ENCODE measurements around the gene ACSM2A.

DNA sequence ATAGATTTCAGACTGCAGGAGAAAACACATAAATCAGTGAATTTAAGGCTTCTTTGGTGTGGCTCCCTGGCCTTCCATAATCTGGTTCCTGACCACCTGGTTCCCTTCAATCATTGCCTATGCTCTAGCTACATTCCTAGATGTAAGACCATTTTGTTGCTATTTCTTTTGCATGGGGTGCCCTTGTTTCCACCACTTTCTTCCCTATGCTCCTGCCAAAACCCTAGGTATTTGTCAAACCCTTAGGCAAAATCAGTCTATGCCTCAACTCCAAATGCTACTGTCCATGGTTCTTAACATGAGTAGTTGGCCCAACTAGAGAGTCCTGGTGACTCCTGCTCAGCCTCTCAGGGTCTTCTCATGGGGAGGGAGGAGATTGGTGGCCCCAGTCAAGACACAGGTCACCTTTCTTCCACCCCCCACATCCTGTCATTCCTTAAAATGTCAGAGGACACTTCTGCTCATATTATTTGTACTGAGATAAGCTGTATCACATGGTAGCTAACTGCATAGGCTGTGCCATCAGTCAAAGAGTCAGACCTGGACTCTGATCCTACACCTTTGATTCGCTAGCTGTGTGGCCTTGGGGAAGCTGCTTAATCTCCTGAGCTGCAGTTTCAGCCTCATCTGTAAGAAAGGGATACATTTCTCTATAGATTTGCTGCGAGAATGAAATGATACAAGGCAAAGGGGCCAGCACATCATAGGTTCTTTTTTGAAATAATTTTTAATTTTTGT lies 27.0 kb upstream of the ACSM2A start:
- TF ChIP-seq POLR2A (IDR thresholded peaks at IDR 0.05; ENCODE audit: low read length) (no peak), GATA1 (IDR thresholded peaks at IDR 0.05; ENCODE audit: low read depth, low read length) (no peak)
